GM21619 (cell line): ENCODE results near the gene KIAA1614.

Experiments
- ATAC-seq: cut with Tn5 transposase; IDR thresholded peaks from one replicate; pipeline ENCODE4 v1.9.1; 2021; ENCODE audit not compliant: unreplicated experiment

Gene KIAA1614

GRCh38 chr1:180912801-180913565 lies at the start of gene KIAA1614:
Gene KIAA1614 (plus strand): TSS chr1:180912897. CDS start chr1:180913244, 347 bp downstream.
- no peak for ATAC-seq

GRCh38 chr1:180863158-180863775 lies 49.4 kb upstream of the KIAA1614 start:
- ATAC-seq, result no peak

- ATAC-seq, result no peak
Measured at GRCh38 chr1:180881806-180882509, 30.7 kb upstream of the KIAA1614 start.

- no peak for ATAC-seq
Measured at GRCh38 chr1:180884588-180885300, 28.0 kb upstream of the KIAA1614 start.

GRCh38 chr1:180886338-180886737 lies 26.4 kb upstream of the KIAA1614 start:
- no peak for ATAC-seq

GRCh38 chr1:180887841-180888240 lies 24.9 kb upstream of the KIAA1614 start:
- no peak for ATAC-seq

GRCh38 chr1:180888870-180889269 lies 23.8 kb upstream of the KIAA1614 start:
- peak; percentile 87 for ATAC-seq

- ATAC-seq, result no peak
Measured at GRCh38 chr1:180889325-180889724, 23.4 kb upstream of the KIAA1614 start.

GRCh38 chr1:180892272-180892671 lies 20.4 kb upstream of the KIAA1614 start:
- no peak for ATAC-seq

- no peak for ATAC-seq
Measured at GRCh38 chr1:180892675-180893074, 20.0 kb upstream of the KIAA1614 start.

- ATAC-seq, result no peak
Measured at GRCh38 chr1:180893614-180894013, 19.1 kb upstream of the KIAA1614 start.

GRCh38 chr1:180896161-180896560 lies 16.5 kb upstream of the KIAA1614 start:
- no peak for ATAC-seq

- no peak for ATAC-seq
Measured at GRCh38 chr1:180898441-180899219, 14.1 kb upstream of the KIAA1614 start.

GRCh38 chr1:180899262-180899661 lies 13.4 kb upstream of the KIAA1614 start:
- ATAC-seq, result no peak

GRCh38 chr1:180901076-180901990 lies 11.4 kb upstream of the KIAA1614 start:
- ATAC-seq, result no peak

- no peak for ATAC-seq
Measured at GRCh38 chr1:180902541-180902940, 10.2 kb upstream of the KIAA1614 start.

GRCh38 chr1:180905927-180906326 lies 6.8 kb upstream of the KIAA1614 start:
- ATAC-seq, result no peak

GRCh38 chr1:180906511-180906910 lies 6.2 kb upstream of the KIAA1614 start:
- no peak for ATAC-seq

- no peak for ATAC-seq
Measured at GRCh38 chr1:180907313-180908055, 5.2 kb upstream of the KIAA1614 start.
